ENCODE measurements around the gene FAM200A.

GRCh38 chr7:99557940-99558305 lies 6.0 kb upstream of the FAM200A start:
- TF ChIP-seq CTCF (IDR thresholded peaks at IDR 0.05) = no peak
- TF ChIP-seq POLR2AphosphoS5 (IDR thresholded peaks at IDR 0.05) = no peak
